ENCODE data around the gene WDR1. TPM values are rescaled to one million over a fixed set of nuclear protein-coding genes. Genes with fewer than 3 reads are reported as not detected.

The WDR1 gene, protein sequence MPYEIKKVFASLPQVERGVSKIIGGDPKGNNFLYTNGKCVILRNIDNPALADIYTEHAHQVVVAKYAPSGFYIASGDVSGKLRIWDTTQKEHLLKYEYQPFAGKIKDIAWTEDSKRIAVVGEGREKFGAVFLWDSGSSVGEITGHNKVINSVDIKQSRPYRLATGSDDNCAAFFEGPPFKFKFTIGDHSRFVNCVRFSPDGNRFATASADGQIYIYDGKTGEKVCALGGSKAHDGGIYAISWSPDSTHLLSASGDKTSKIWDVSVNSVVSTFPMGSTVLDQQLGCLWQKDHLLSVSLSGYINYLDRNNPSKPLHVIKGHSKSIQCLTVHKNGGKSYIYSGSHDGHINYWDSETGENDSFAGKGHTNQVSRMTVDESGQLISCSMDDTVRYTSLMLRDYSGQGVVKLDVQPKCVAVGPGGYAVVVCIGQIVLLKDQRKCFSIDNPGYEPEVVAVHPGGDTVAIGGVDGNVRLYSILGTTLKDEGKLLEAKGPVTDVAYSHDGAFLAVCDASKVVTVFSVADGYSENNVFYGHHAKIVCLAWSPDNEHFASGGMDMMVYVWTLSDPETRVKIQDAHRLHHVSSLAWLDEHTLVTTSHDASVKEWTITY
- 218 and 272 TPM in 2 replicates for total RNA-seq

GRCh38 chr4:10116569-10117358, at the start of gene WDR1:
Gene WDR1, minus strand, starts transcription at chr4:10116799. Its CDS starts 133 bp downstream, at chr4:10116666.

Small RNA genes lying within 50 kb of the gene (small RNA-seq; reads per million reads assigned to genes)
- not detected for gene AC093664.1
- not detected for gene MIR3138
- not detected for gene RNA5SP155

Other genes starting within 250 kb of the WDR1 start
- 3.0 and 5.6 TPM in 2 replicates for gene SLC2A9, start 95.3 kb downstream of the WDR1 start, total RNA-seq

Data from articular chondrocyte of knee joint (primary cell).